Measurements from ENCODE around the gene PCDH19.

The PCDH19 gene

GRCh38 chrX:100395781-100396180, 14.3 kb downstream of the PCDH19 start:
- peak; percentile 47 for DNase-seq

GRCh38 chrX:100381619-100382018, 28.5 kb downstream of the PCDH19 start:
- no peak for DNase-seq

- DNase-seq = peak; percentile 71
Observed at GRCh38 chrX:100379388-100379986, 30.6 kb downstream of the PCDH19 start.

- no peak for DNase-seq
Observed at GRCh38 chrX:100377826-100378225, 32.2 kb downstream of the PCDH19 start.

GRCh38 chrX:100376576-100376975, 33.5 kb downstream of the PCDH19 start:
- DNase-seq = no peak

GRCh38 chrX:100373673-100374072, 36.4 kb downstream of the PCDH19 start:
- no peak for DNase-seq

- peak; percentile 71 for DNase-seq
Observed at GRCh38 chrX:100368167-100368566, 41.9 kb downstream of the PCDH19 start.

GRCh38 chrX:100363896-100364295, 46.2 kb downstream of the PCDH19 start:
- no peak for DNase-seq

GRCh38 chrX:100358766-100359165, 51.3 kb downstream of the PCDH19 start:
- no peak for DNase-seq

GRCh38 chrX:100356351-100356896, 53.6 kb downstream of the PCDH19 start:
- peak; percentile 40 for DNase-seq

GRCh38 chrX:100355680-100356079, 54.4 kb downstream of the PCDH19 start:
- DNase-seq = no peak

GRCh38 chrX:100353326-100353725, 56.7 kb downstream of the PCDH19 start:
- no peak for DNase-seq

- no peak for DNase-seq
Observed at GRCh38 chrX:100350704-100351489, 59.2 kb downstream of the PCDH19 start.

GRCh38 chrX:100349391-100349790, 60.7 kb downstream of the PCDH19 start:
- no peak for DNase-seq

GRCh38 chrX:100341142-100341510, 68.9 kb downstream of the PCDH19 start:
- no peak for DNase-seq

- no peak for DNase-seq
Observed at GRCh38 chrX:100340491-100341141, 69.5 kb downstream of the PCDH19 start.

GRCh38 chrX:100328351-100328750, 81.7 kb downstream of the PCDH19 start:
- DNase-seq = no peak

GRCh38 chrX:100319716-100320115, 90.4 kb downstream of the PCDH19 start:
- DNase-seq = no peak

GRCh38 chrX:100316987-100317386, 93.1 kb downstream of the PCDH19 start:
- no peak for DNase-seq

GRCh38 chrX:100315566-100315965, 94.5 kb downstream of the PCDH19 start:
- no peak for DNase-seq

GRCh38 chrX:100299559-100299958, 110.5 kb downstream of the PCDH19 start:
- DNase-seq = no peak

- DNase-seq = no peak
Observed at GRCh38 chrX:100297728-100298127, 112.3 kb downstream of the PCDH19 start.

- DNase-seq = no peak
Observed at GRCh38 chrX:100296183-100296753, 113.8 kb downstream of the PCDH19 start.

GRCh38 chrX:100294965-100295364, 115.1 kb downstream of the PCDH19 start:
- no peak for DNase-seq

All from DMS53 (cell line).